Pancreas (tissue), 10 donors: ENCODE results near the gene ACCSL. TPM values are rescaled to one million over a fixed set of nuclear protein-coding genes. Genes with fewer than 3 reads are reported as not detected.
A peak's percentile ranks its signal among the peaks of the same experiment; 100 is the strongest.

Experiments used
- ATAC-seq, 4 donors: fragments of 200-7000 bp; cut with Tn5 transposase; one replicate each; pipeline versions ENCODE4 v1.8.0 to v1.9.1; 2020; ENCODE audit warnings: mild to moderate bottlenecking in 4 of 4, moderate library complexity in 4 of 4
- DNase-seq, 6 donors: peaks; one replicate each; pipeline ENCODE4 v3.0.0-alpha.2; 2020
- FAIRE-seq: peaks from 2 replicates; lab custom pipeline; 2012; peaks lifted over from hg19 to GRCh38; lab: Jason Lieb, UNC
- H3K27ac ChIP-seq, 4 donors: fragments of 200-600 bp; sonication (generic); 1 replicate in 3 of 4; 2 replicates in 1 of 4; pipeline versions ENCODE4 v1.5.0 to v1.8.0; 2020
- H3K27me3 ChIP-seq, 4 donors: fragments of 200-600 bp; one replicate each; pipeline ENCODE4 v1.8.0; 2021
- H3K36me3 ChIP-seq, 3 donors: fragments of 200-600 bp; sonication (generic) in 1 of 3; one replicate each; pipeline versions ENCODE4 v1.5.0 to v1.8.0; 2020 to 2021
- H3K4me1 ChIP-seq, 3 donors: fragments of 200-600 bp; one replicate each; pipeline ENCODE4 v1.8.0; 2021
- H3K4me3 ChIP-seq, 4 donors: fragments of 200-600 bp; sonication (generic) in 2 of 4; one replicate each; pipeline versions ENCODE4 v1.5.0 to v1.8.0; 2020 to 2021
- H3K9me3 ChIP-seq, 4 donors: fragments of 200-600 bp; one replicate each; pipeline ENCODE4 v1.8.0; 2021
- CTCF ChIP-seq, 4 donors: fragments of 200-600 bp; sonication (generic) in 3 of 4; IDR thresholded peaks; one replicate each; pipeline versions ENCODE4 v1.5.0 to v1.8.0; 2021; ENCODE audit warnings: antibody characterized with exemption in 4 of 4
- WGBS, 2 donors: extraction: QIAGEN DNeasy Blood & Tissue Kit; methylation state at CpG; one replicate each; pipeline ENCODE4 v1.1.7; 2013; 5-methylcytosine and 5-hydroxymethylcytosine counted together
- intact Hi-C, 3 donors: fragments of 100-400 bp; cut with DNase I; formaldehyde crosslinking; loops; one replicate each; pipeline versions ENCODE4 v1.11.1 to v1.14.2; 2022
- polyA plus RNA-seq, 2 donors: library from polyadenylated mRNA; stranded (reverse); fragments of 200-250 nt; gene quantifications; one replicate each; pipeline ENCODE4 v1.2.3, GENCODE V29; 2013
- total RNA-seq, 6 donors: library from RNA; stranded (reverse); fragmentation: NEBNext Ultra II Directional in 4 of 6; extraction: Animal tissue kit (Norgen Biotek cat#: 25700) in 4 of 6; gene quantifications; one replicate each; pipeline versions ENCODE4 v1.2.1 to v1.2.4, GENCODE V29; 2021 to 2023
- donor health status: healthy with polysubstance abuse.
- donor health status: DM: no; HTN: no; CAD: no; lungs with moderate emphysema.
- donor health status: DM: no; HTN: no; CAD: no.
- donor health status: control.
- donor health status: control.
- donor health status: Bipolar disorder and iron deficiency.
- donor health status: DM: yes; HTN: yes; CAD: no.
- donor health status: DM: no; HTN: no; CAD: no.
- donor health status: DM: no; HTN: no; CAD: no.
- donor health status: DM: yes; HTN: yes; CAD: no.

ACCSL gene
- total and polyA plus RNA-seq, 8 donors: not detected

- Histone ChIP-seq H3K4me3 (no peak overlapping the region), H3K9me3 (no peaks in the 10 kb centered on the region), H3K4me1 (peaks cover 0 to 7% (median 0%) of the 10 kb centered on the region in 3 donors), H3K36me3 (no peaks in the 10 kb centered on the region), H3K27me3 (no peaks in the 10 kb centered on the region), H3K27ac (peak overlapping the region in 2 of 4 donors; percentile 55 to 57)
- FAIRE-seq (no peak), DNase-seq (peak in 2 of 6 donors; percentile 20 to 59), ATAC-seq (peak; percentile 35 to 88 (median 76))
- intact Hi-C loops: loop anchor here in 1 of 3 donors (5.0 to 10.0 kb wide), 2 partner anchors 105 to 143 kb away; no protein-coding TSS in a partner anchor
- WGBS, 2 donors: 12 to 29% methylated on average over 5 of the region's 5 CpGs
- TF ChIP-seq CTCF (IDR thresholded peaks at IDR 0.05): no peak
Observed at GRCh38 chr11:44029977-44030911, 17.5 kb upstream of the ACCSL start.

- 71 to 72% methylated on average over 5 of the region's 5 CpGs for WGBS, 2 donors
- no peaks in the 10 kb centered on the region for H3K9me3 ChIP-seq
- FAIRE-seq (no peak), ATAC-seq (no peak), DNase-seq (no peak)
- H3K4me1 ChIP-seq: peaks cover 0 to 7% (median 0%) of the 10 kb centered on the region in 3 donors
- TF ChIP-seq CTCF (IDR thresholded peaks at IDR 0.05): no peak
- H3K4me3 ChIP-seq: no peak overlapping the region
- no peaks in the 10 kb centered on the region for H3K27me3 ChIP-seq
- no peaks in the 10 kb centered on the region for H3K36me3 ChIP-seq
- peak overlapping the region in 2 of 4 donors; percentile 55 to 57 for H3K27ac ChIP-seq
- intact Hi-C loops: loop anchor here in 1 of 3 donors (5.0 to 10.0 kb wide), 2 partner anchors 106 to 144 kb away; no protein-coding TSS in a partner anchor
Observed at GRCh38 chr11:44030996-44031395, 16.8 kb upstream of the ACCSL start.

- H3K4me3 ChIP-seq: no peak overlapping the region
- no peaks in the 10 kb centered on the region for H3K36me3 ChIP-seq
- H3K4me1 ChIP-seq: peaks cover 0 to 7% (median 0%) of the 10 kb centered on the region in 3 donors
- intact Hi-C loops: loop anchor here in 1 of 3 donors (5.0 to 10.0 kb wide), 2 partner anchors 107 to 144 kb away; no protein-coding TSS in a partner anchor
- H3K27ac ChIP-seq: no peak overlapping the region
- no peak for ATAC-seq
- no peaks in the 10 kb centered on the region for H3K27me3 ChIP-seq
- 87 to 88% methylated on average over 5 of the region's 5 CpGs for WGBS, 2 donors
- no peak for FAIRE-seq
- no peaks in the 10 kb centered on the region for H3K9me3 ChIP-seq
- no peak for DNase-seq
- TF ChIP-seq CTCF (IDR thresholded peaks at IDR 0.05): no peak
Observed at GRCh38 chr11:44031549-44031948, 16.2 kb upstream of the ACCSL start.

GRCh38 chr11:44032299-44033085, 15.3 kb upstream of the ACCSL start:
- intact Hi-C loops: loop anchor here in 1 of 3 donors (5.0 to 10.0 kb wide), 2 partner anchors 108 to 145 kb away; no protein-coding TSS in a partner anchor
- peak overlapping the region in 1 of 4 donors; percentile 19 for H3K27ac ChIP-seq
- no peaks in the 10 kb centered on the region for H3K27me3 ChIP-seq
- H3K36me3 ChIP-seq: no peaks in the 10 kb centered on the region
- FAIRE-seq (no peak), ATAC-seq (peak in 1 of 4 donors; percentile 36), DNase-seq (no peak)
- peaks cover 0 to 7% (median 0%) of the 10 kb centered on the region in 3 donors for H3K4me1 ChIP-seq
- H3K9me3 ChIP-seq: no peaks in the 10 kb centered on the region
- H3K4me3 ChIP-seq: no peak overlapping the region
- WGBS, 2 donors: 80% methylated on average over 15 of the region's 15 CpGs
- no peak for TF ChIP-seq CTCF (IDR thresholded peaks at IDR 0.05)
